Measurements from ENCODE around the gene CCNE1. TPM values are rescaled to one million over a fixed set of nuclear protein-coding genes. Genes with fewer than 3 reads are reported as not detected.
"Not testable (repeated sequence)": the region's sequence is repeated elsewhere in the genome, so short reads cannot be mapped to it uniquely, and the experiment has no call there.

Gene CCNE1
- total RNA-seq, 1 experiment from 2014 or later: 26.4 TPM

DNA sequence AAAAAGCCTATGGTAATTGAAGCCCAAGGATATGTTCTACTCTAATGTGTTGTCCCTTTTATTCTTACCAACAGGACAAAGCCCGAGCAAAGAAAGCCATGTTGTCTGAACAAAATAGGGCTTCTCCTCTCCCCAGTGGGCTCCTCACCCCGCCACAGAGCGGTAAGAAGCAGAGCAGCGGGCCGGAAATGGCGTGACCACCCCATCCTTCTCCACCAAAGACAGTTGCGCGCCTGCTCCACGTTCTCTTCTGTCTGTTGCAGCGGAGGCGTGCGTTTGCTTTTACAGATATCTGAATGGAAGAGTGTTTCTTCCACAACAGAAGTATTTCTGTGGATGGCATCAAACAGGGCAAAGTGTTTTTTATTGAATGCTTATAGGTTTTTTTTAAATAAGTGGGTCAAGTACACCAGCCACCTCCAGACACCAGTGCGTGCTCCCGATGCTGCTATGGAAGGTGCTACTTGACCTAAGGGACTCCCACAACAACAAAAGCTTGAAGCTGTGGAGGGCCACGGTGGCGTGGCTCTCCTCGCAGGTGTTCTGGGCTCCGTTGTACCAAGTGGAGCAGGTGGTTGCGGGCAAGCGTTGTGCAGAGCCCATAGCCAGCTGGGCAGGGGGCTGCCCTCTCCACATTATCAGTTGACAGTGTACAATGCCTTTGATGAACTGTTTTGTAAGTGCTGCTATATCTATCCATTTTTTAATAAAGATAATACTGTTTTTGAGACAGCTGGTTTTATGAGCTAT, 12.0 kb downstream of the CCNE1 start:
- CTCF ChIA-PET: no interaction called here
- TF ChIP-seq, protein P1, sequence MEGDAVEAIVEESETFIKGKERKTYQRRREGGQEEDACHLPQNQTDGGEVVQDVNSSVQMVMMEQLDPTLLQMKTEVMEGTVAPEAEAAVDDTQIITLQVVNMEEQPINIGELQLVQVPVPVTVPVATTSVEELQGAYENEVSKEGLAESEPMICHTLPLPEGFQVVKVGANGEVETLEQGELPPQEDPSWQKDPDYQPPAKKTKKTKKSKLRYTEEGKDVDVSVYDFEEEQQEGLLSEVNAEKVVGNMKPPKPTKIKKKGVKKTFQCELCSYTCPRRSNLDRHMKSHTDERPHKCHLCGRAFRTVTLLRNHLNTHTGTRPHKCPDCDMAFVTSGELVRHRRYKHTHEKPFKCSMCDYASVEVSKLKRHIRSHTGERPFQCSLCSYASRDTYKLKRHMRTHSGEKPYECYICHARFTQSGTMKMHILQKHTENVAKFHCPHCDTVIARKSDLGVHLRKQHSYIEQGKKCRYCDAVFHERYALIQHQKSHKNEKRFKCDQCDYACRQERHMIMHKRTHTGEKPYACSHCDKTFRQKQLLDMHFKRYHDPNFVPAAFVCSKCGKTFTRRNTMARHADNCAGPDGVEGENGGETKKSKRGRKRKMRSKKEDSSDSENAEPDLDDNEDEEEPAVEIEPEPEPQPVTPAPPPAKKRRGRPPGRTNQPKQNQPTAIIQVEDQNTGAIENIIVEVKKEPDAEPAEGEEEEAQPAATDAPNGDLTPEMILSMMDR (IDR thresholded peaks at IDR 0.05): no peak
- no peak for TF ChIP-seq POLR2AphosphoS5 (IDR thresholded peaks at IDR 0.05; ENCODE audit: low read depth, low read length)
- no peak for TF ChIP-seq SIN3A (IDR thresholded peaks at IDR 0.05; ENCODE audit: borderline replicate concordance, insufficient read depth, low read depth, low read length)
- no peak for TF ChIP-seq TCF7L2 (IDR thresholded peaks at IDR 0.05; ENCODE audit: low read depth, low read length)
- TF ChIP-seq, protein P2, sequence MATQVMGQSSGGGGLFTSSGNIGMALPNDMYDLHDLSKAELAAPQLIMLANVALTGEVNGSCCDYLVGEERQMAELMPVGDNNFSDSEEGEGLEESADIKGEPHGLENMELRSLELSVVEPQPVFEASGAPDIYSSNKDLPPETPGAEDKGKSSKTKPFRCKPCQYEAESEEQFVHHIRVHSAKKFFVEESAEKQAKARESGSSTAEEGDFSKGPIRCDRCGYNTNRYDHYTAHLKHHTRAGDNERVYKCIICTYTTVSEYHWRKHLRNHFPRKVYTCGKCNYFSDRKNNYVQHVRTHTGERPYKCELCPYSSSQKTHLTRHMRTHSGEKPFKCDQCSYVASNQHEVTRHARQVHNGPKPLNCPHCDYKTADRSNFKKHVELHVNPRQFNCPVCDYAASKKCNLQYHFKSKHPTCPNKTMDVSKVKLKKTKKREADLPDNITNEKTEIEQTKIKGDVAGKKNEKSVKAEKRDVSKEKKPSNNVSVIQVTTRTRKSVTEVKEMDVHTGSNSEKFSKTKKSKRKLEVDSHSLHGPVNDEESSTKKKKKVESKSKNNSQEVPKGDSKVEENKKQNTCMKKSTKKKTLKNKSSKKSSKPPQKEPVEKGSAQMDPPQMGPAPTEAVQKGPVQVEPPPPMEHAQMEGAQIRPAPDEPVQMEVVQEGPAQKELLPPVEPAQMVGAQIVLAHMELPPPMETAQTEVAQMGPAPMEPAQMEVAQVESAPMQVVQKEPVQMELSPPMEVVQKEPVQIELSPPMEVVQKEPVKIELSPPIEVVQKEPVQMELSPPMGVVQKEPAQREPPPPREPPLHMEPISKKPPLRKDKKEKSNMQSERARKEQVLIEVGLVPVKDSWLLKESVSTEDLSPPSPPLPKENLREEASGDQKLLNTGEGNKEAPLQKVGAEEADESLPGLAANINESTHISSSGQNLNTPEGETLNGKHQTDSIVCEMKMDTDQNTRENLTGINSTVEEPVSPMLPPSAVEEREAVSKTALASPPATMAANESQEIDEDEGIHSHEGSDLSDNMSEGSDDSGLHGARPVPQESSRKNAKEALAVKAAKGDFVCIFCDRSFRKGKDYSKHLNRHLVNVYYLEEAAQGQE (IDR thresholded peaks at IDR 0.05; ENCODE audit: insufficient read depth in 1 of 2, low read depth in 2 of 2, low read length in 1 of 2): no peak
- ATAC-seq: no peak
- POLR2A ChIA-PET: no interaction called here
- Histone ChIP-seq H3K27ac (ENCODE audit: low read length) (no peak overlapping the region), H3K4me3 (ENCODE audit: low read depth in 2 of 2, low read length in 2 of 2) (no peak overlapping the region), H3K36me3 (ENCODE audit: control insufficient read depth, insufficient read depth, low read length) (peaks cover 13% of the 10 kb centered on the region), H3K9me3 (ENCODE audit: control insufficient read depth, insufficient read depth, low read depth, low read length) (no peaks in the 10 kb centered on the region), H3K4me1 (ENCODE audit: control insufficient read depth, insufficient read depth, low read length) (no peaks in the 10 kb centered on the region), H3K27me3 (ENCODE audit: control insufficient read depth, insufficient read depth, low read length) (no peaks in the 10 kb centered on the region)
- no TSS peak for BruUV-seq (replicated peaks)
- intact Hi-C loops (cut with micrococcal nuclease; ENCODE audit: unreplicated experiment): no loop called here
- in situ Hi-C loops (cut with HindIII; ENCODE audit: low pct_unique_long_range_greater_than_20kb, low sequenced_read_pairs): no loop called here
- DNase-seq (ENCODE audit: low read depth, low spot score): no peak

DNA sequence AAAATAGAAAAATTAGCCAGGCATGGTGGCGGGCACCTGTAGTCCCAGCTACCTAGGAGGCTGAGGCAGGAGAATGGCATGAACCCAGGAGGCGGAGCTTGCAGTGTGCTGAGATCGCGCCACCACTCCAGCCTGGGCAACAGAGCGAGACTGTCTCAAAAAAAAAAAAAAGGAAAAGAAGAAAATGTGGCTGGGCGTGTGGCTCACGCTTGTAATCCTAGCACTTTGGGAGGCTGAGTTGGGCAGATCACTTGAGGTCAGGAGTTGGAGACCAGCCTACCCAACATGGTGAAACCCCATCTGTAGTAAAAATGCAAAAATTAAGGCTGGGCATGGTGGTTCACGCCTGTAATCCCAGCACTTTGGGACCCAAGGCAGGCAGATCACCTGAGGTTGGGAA, 13.5 kb downstream of the CCNE1 start:
- BruUV-seq (replicated peaks); DNase-seq (ENCODE audit: low read depth, low spot score); H3K4me1 ChIP-seq (ENCODE audit: control insufficient read depth, insufficient read depth, low read length); H3K9me3 ChIP-seq (ENCODE audit: control insufficient read depth, insufficient read depth, low read depth, low read length); H3K27ac ChIP-seq (ENCODE audit: low read length); H3K4me3 ChIP-seq (ENCODE audit: low read depth in 2 of 2, low read length in 2 of 2); intact Hi-C loops (cut with micrococcal nuclease; ENCODE audit: unreplicated experiment); ATAC-seq; in situ Hi-C loops (cut with HindIII; ENCODE audit: low pct_unique_long_range_greater_than_20kb, low sequenced_read_pairs); H3K27me3 ChIP-seq (ENCODE audit: control insufficient read depth, insufficient read depth, low read length): not testable (repeated sequence)
- ChIA-PET POLR2A (interaction anchor here (0.6 kb wide), 1 partner anchor 154 kb away, joined by 5 read pairs; no protein-coding TSS in a partner anchor), CTCF (interaction anchor here (0.6 kb wide), 1 partner anchor 26 kb away, joined by 3 read pairs; no protein-coding TSS in a partner anchor)
- peaks cover 11% of the 10 kb centered on the region for H3K36me3 ChIP-seq (ENCODE audit: control insufficient read depth, insufficient read depth, low read length)

DNA sequence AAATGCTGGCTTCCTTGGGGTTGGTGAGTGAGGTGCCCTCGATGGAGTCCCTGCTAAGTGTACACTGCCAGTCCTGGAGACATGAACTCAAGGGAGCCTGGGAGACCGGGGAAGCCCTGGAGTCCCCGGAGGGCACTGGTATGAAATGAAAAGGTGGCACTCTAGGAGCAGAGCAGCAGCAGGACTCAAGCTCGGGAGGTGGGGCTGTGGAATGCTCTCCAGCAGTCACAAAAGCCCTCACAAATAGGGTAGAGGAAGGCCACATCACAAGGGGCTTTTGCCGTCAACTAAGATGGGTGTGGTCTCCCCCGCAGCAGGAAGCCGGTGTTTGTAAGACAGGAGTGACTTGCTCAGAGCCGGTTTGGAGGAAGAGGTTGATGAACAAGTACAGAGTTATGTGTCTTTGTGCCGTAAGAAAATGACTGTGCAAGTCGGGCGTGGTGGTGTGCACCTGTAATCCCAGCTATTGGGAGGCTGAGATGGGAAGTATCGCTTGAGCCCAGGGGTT, 19.3 kb downstream of the CCNE1 start:
- DNase-seq (ENCODE audit: low read depth, low spot score): no peak
- CTCF ChIA-PET: no interaction called here

More for the DNA sequence above, 19.3 kb downstream of the CCNE1 start:
- Histone ChIP-seq H3K27me3 (ENCODE audit: control insufficient read depth, insufficient read depth, low read length) (no peaks in the 10 kb centered on the region), H3K4me3 (ENCODE audit: low read depth in 2 of 2, low read length in 2 of 2) (no peak overlapping the region), H3K4me1 (ENCODE audit: control insufficient read depth, insufficient read depth, low read length) (0 out of 2 replicates have a peak, but pooled peaks cover 3% of the 10 kb centered on the region), H3K27ac (ENCODE audit: low read length) (no peak overlapping the region), H3K36me3 (ENCODE audit: control insufficient read depth, insufficient read depth, low read length) (no peaks in the 10 kb centered on the region), H3K9me3 (ENCODE audit: control insufficient read depth, insufficient read depth, low read depth, low read length) (no peaks in the 10 kb centered on the region)
- POLR2A ChIA-PET: no interaction called here
- intact Hi-C loops (cut with micrococcal nuclease; ENCODE audit: unreplicated experiment) (no loop called here), in situ Hi-C loops (cut with HindIII; ENCODE audit: low pct_unique_long_range_greater_than_20kb, low sequenced_read_pairs) (no loop called here)
- ATAC-seq: peak; percentile 65
- BruUV-seq (replicated peaks): no TSS peak
- TF ChIP-seq SIN3A (IDR thresholded peaks at IDR 0.05; ENCODE audit: borderline replicate concordance, insufficient read depth, low read depth, low read length) (no peak), POLR2AphosphoS5 (IDR thresholded peaks at IDR 0.05; ENCODE audit: low read depth, low read length) (no peak), TCF7L2 (IDR thresholded peaks at IDR 0.05; ENCODE audit: low read depth, low read length) (no peak)
- TF ChIP-seq, protein P1 (IDR thresholded peaks at IDR 0.05): no peak
- TF ChIP-seq, protein P2 (IDR thresholded peaks at IDR 0.05; ENCODE audit: insufficient read depth in 1 of 2, low read depth in 2 of 2, low read length in 1 of 2): no peak
